Erythroblast (primary cell): ENCODE data around the gene SMC6.

Source experiments
- GATA1 ChIP-seq: IDR thresholded peaks from 2 replicates; pipeline ENCODE4 v1.6.1; 2011; ENCODE audit warnings: low read depth, mild to moderate bottlenecking, control low read depth, low read length, moderate library complexity
- POLR2A ChIP-seq: IDR thresholded peaks from 2 replicates; pipeline ENCODE4 v1.6.1; 2011; ENCODE audit warnings: mild to moderate bottlenecking, low read length

DNA sequence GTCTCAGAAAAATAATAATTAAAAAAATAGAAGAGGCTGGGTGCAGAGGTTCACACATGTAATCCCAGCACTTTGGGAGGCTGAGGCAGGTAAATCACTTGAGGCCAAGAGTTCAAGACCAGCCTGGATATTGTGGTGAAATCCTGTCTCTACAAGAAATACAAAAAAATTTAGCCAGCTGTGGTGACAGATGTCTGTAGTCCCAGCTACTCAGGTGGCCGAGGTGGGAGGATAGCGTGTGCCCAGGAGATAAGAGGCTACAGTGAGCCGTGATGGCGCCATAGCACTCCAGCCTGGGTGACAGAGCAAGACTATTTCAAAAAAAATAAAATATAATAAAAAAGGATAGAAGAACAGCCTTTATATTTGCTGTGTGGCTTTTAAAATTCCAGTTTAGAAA lies 35.9 kb downstream of the SMC6 start:
- TF ChIP-seq POLR2A (no peak), GATA1 (no peak)
